H1 (cell line): Measurements from ENCODE around the gene VCP. TPM values are rescaled to one million over a fixed set of nuclear protein-coding genes. Genes with fewer than 3 reads are reported as not detected.

ENCODE experiments used
- CTCF ChIA-PET: fragments of 300-600 bp; sonication (Branson Sonifier 250); formaldehyde crosslinking; loops from one replicate; lab custom pipeline; 2021; ENCODE audit not compliant: partially characterized antibody; lab: Charles Lee
- POLR2A ChIA-PET: fragments of 300-600 bp; sonication (Branson Sonifier 250); formaldehyde crosslinking; loops from one replicate; lab custom pipeline; 2021; ENCODE audit warnings: inconsistent platforms; ENCODE audit not compliant: partially characterized antibody; lab: Charles Lee
- DNase-seq, 2 experiments: peaks; one replicate each; pipeline versions ENCODE4 v3.0.0 to v3.0.0-alpha.2; 2010 to 2022; ENCODE audit warnings: low spot score in 2 of 2, low read depth in 1 of 2, mixed read lengths in 1 of 2
- FAIRE-seq: peaks from 2 replicates; lab custom pipeline; 2011; peaks lifted over from hg19 to GRCh38; lab: Jason Lieb, UNC
- H2AFZ ChIP-seq: 2 replicates; pipeline ENCODE4 v1.8.1; 2012; ENCODE audit warnings: low read length, inconsistent platforms
- H2AK5ac ChIP-seq: 2 replicates; pipeline ENCODE4 v1.6.1; 2013; ENCODE audit warnings: low read depth, low read length
- H2BK120ac ChIP-seq: replicated peaks from 2 replicates; pipeline ENCODE3; 2013; ENCODE audit warnings: low read depth, low read length, inconsistent platforms
- H2BK12ac ChIP-seq: 2 replicates; pipeline ENCODE4 v1.6.1; 2013; ENCODE audit warnings: low read depth, low read length
- H2BK15ac ChIP-seq: 2 replicates; pipeline ENCODE4 v1.6.1; 2013; ENCODE audit warnings: low read length
- H2BK20ac ChIP-seq: 2 replicates; pipeline ENCODE4 v1.6.1; 2013; ENCODE audit warnings: low read length
- H2BK5ac ChIP-seq: 2 replicates; pipeline ENCODE4 v1.6.1; 2013; ENCODE audit warnings: low read depth, low read length
- H3K14ac ChIP-seq: 2 replicates; pipeline ENCODE4 v1.6.1; 2013; ENCODE audit warnings: inconsistent platforms; ENCODE audit not compliant: insufficient read length
- H3K18ac ChIP-seq: 2 replicates; pipeline ENCODE4 v1.6.1; 2013; ENCODE audit warnings: low read length; ENCODE audit errors: extremely low read depth
- H3K23ac ChIP-seq: 2 replicates; pipeline ENCODE4 v1.6.1; 2013; ENCODE audit warnings: inconsistent platforms; ENCODE audit not compliant: insufficient read length
- H3K23me2 ChIP-seq: 2 replicates; pipeline ENCODE4 v1.6.1; 2013; ENCODE audit warnings: low read depth, low read length
- H3K27ac ChIP-seq: 2 replicates; pipeline ENCODE4 v1.6.1; 2011; ENCODE audit warnings: low read depth, low read length, inconsistent platforms
- H3K27me3 ChIP-seq, 4 experiments: replicated peaks in 1 of 4; 1 replicate in 1 of 4; 2 replicates in 3 of 4; pipeline versions ENCODE4 v1.6.1 to v1.8.1; 2011 to 2013; ENCODE audit warnings: low read length in 3 of 4, mild to moderate bottlenecking in 3 of 4, inconsistent platforms in 2 of 4, mixed read lengths in 2 of 4, moderate library complexity in 1 of 4; ENCODE audit not compliant: control insufficient read depth in 3 of 4, insufficient read depth in 3 of 4; ENCODE audit errors: extremely low read depth in 1 of 4
- H3K36me3 ChIP-seq, 4 experiments: 2 replicates each; pipeline versions ENCODE4 v1.6.1 to v1.8.1; 2011 to 2013; ENCODE audit warnings: mild to moderate bottlenecking in 4 of 4, low read length in 3 of 4, moderate library complexity in 2 of 4, control low read depth in 1 of 4, inconsistent platforms in 1 of 4; ENCODE audit not compliant: insufficient read depth in 4 of 4, control insufficient read depth in 2 of 4
- H3K4ac ChIP-seq: replicated peaks from 2 replicates; pipeline ENCODE3; 2013; ENCODE audit warnings: low read length, low read depth, mixed read lengths, inconsistent platforms; ENCODE audit not compliant: insufficient read length
- H3K4me1 ChIP-seq, 4 experiments: replicated peaks in 1 of 4; 1 replicate in 1 of 4; 2 replicates in 3 of 4; pipeline versions ENCODE4 v1.6.1 to v1.8.1; 2011 to 2013; ENCODE audit warnings: low read length in 3 of 4, inconsistent platforms in 2 of 4, mixed read lengths in 1 of 4; ENCODE audit not compliant: insufficient read depth in 4 of 4, control insufficient read depth in 3 of 4
- H3K4me2 ChIP-seq, 2 experiments: 2 replicates each; pipeline versions ENCODE4 v1.6.1 to v1.8.1; 2011 to 2013; ENCODE audit warnings: low read depth in 2 of 2, low read length in 2 of 2, control low read depth in 1 of 2, inconsistent platforms in 1 of 2, mild to moderate bottlenecking in 1 of 2; ENCODE audit not compliant: insufficient read depth in 1 of 2
- H3K4me3 ChIP-seq, 4 experiments: fragments of 200-600, 300-600 bp in 1 of 4; sonication (generic), shearing (Covaris generic), sonication (Bioruptor Twin) in 1 of 4; 2 replicates each; pipeline versions ENCODE4 v1.5.1 to v1.8.1; 2011 to 2016; ENCODE audit warnings: low read length in 4 of 4, low read depth in 3 of 4, control low read depth in 2 of 4, inconsistent platforms in 2 of 4, mild to moderate bottlenecking in 2 of 4, mixed read lengths in 1 of 4, moderate library complexity in 1 of 4; ENCODE audit not compliant: insufficient read depth in 2 of 4; ENCODE audit errors: extremely low read depth in 1 of 4
- H3K56ac ChIP-seq: replicated peaks from 2 replicates; pipeline ENCODE3; 2013; ENCODE audit warnings: low read depth, mild to moderate bottlenecking, mixed read lengths, low read length, inconsistent platforms; ENCODE audit not compliant: insufficient read length
- H3K79me1 ChIP-seq: 2 replicates; pipeline ENCODE4 v1.6.1; 2013; ENCODE audit warnings: low read depth, low read length, control low read depth
- H3K79me2 ChIP-seq, 2 experiments: 2 replicates each; pipeline versions ENCODE4 v1.6.1 to v1.8.1; 2012 to 2013; ENCODE audit warnings: low read length in 2 of 2, mild to moderate bottlenecking in 2 of 2, inconsistent platforms in 1 of 2; ENCODE audit not compliant: insufficient read depth in 2 of 2, control insufficient read depth in 1 of 2
- H3K9ac ChIP-seq, 4 experiments: replicated peaks in 1 of 4; 1 replicate in 1 of 4; 2 replicates in 3 of 4; pipeline versions ENCODE4 v1.6.1 to v1.8.1; 2011 to 2013; ENCODE audit warnings: low read depth in 3 of 4, low read length in 3 of 4, control low read depth in 2 of 4, mild to moderate bottlenecking in 2 of 4, moderate library complexity in 2 of 4, inconsistent platforms in 1 of 4; ENCODE audit errors: extremely low read depth in 1 of 4
- H3K9me3 ChIP-seq, 2 experiments: 2 replicates each; pipeline versions ENCODE4 v1.6.1 to v1.8.1; 2012 to 2013; ENCODE audit warnings: mild to moderate bottlenecking in 2 of 2, moderate library complexity in 2 of 2, control low read depth in 1 of 2, inconsistent platforms in 1 of 2, low read depth in 1 of 2, low read length in 1 of 2, mixed read lengths in 1 of 2; ENCODE audit not compliant: insufficient read depth in 2 of 2
- H4K20me1 ChIP-seq, 2 experiments: replicated peaks in 1 of 2; 2 replicates each; pipeline versions ENCODE3 to v1.8.1; 2011 to 2013; ENCODE audit warnings: inconsistent platforms in 2 of 2, low read length in 2 of 2, mild to moderate bottlenecking in 1 of 2; ENCODE audit not compliant: insufficient read depth in 2 of 2, control insufficient read depth in 1 of 2
- H4K5ac ChIP-seq: 2 replicates; pipeline ENCODE4 v1.6.1; 2013; ENCODE audit warnings: low read length, low read depth, mixed read lengths, inconsistent platforms; ENCODE audit not compliant: insufficient read length
- H4K8ac ChIP-seq: 2 replicates; pipeline ENCODE4 v1.8.0; 2013; ENCODE audit warnings: mild to moderate bottlenecking, moderate library complexity, low read length, inconsistent platforms; ENCODE audit not compliant: insufficient read depth; ENCODE audit errors: extremely low read depth
- H4K91ac ChIP-seq: replicated peaks from 2 replicates; pipeline ENCODE3; 2013; ENCODE audit warnings: low read length, mixed read lengths, inconsistent platforms; ENCODE audit not compliant: insufficient read length
- POLR2A ChIP-seq, 2 experiments: IDR thresholded peaks; 1 replicate in 1 of 2; 2 replicates in 1 of 2; pipeline ENCODE4 v1.6.1; 2011; ENCODE audit warnings: low read depth in 2 of 2, low read length in 2 of 2, mild to moderate bottlenecking in 2 of 2; ENCODE audit errors: control extremely low read depth in 1 of 2
- WGBS, 2 experiments: shearing (Covaris generic) in 1 of 2; methylation state at CpG; one replicate each; pipeline versions ENCODE4 v1.1.6 to v1.1.7; 2013 to 2015; ENCODE audit warnings: low lambda C conversion rate in 2 of 2, mixed read lengths in 2 of 2, inconsistent platforms in 1 of 2, low coverage in 1 of 2, missing lambda C conversion rate in 1 of 2; ENCODE audit not compliant: insufficient replicate concordance in 2 of 2, insufficient coverage in 1 of 2, insufficient read length in 1 of 2; ENCODE audit errors: extremely low coverage in 1 of 2, missing lambda C conversion rate in 1 of 2; 5-methylcytosine and 5-hydroxymethylcytosine counted together
- polyA plus RNA-seq, 7 experiments: library from polyadenylated mRNA; depleted of rRNA in 3 of 7; stranded (reverse) in 5 of 7; unstranded in 2 of 7; fragments of >200 nt in 5 of 7; fragments of 200-250 nt in 2 of 7; gene quantifications; 1 replicate in 5 of 7; 2 replicates in 1 of 7; 4 replicates in 1 of 7; pipeline versions ENCODE4 v1.2.1 to v1.2.3, GENCODE V29; 2011 to 2013; ENCODE audit warnings: missing spikeins in 2 of 7, mixed read lengths in 2 of 7
- total RNA-seq: library from RNA; stranded (reverse); fragmentation: NEBNext Ultra II Directional; extraction: Animal tissue kit (Norgen Biotek cat#: 25700); gene quantifications from 2 replicates; pipeline ENCODE4 v1.2.1, GENCODE V29; 2021

Gene VCP
- total and polyA plus RNA-seq, 2 of the 8 experiments (the other 6 are each of a cell fraction or from before 2014, with no cell fraction given): 173 to 375 TPM

DNA sequence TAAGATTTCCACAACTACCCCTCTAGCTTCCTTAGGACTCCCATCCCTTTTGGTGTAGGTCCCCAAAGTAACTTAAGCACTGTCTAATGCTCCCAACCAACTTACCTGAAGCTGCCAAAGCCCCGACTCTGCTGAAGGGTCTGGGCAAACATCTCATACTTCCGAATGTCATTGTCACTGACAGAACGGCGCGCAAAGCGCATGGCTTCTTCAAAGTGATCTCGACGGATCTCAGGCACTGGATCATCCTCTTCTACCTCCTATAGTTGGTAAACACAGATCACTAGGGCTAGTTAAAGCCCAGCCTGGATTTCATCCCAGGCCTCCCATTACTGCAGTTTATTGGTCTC lies 15.2 kb downstream of the VCP start:
- H2BK20ac ChIP-seq: no peak overlapping the region
- H3K4me3 ChIP-seq: no peak overlapping the region
- no peak overlapping the region for H2BK120ac ChIP-seq
- H4K8ac ChIP-seq: no peak overlapping the region
- H3K36me3 ChIP-seq: peaks cover 58 to 76% (median 67%) of the 10 kb centered on the region in 4 experiments
- H3K23ac ChIP-seq: no peak overlapping the region
- no peak overlapping the region for H3K27ac ChIP-seq
- no peak overlapping the region for H2AFZ ChIP-seq
- no peaks in the 10 kb centered on the region; the same call in 1 of the 2 replicates for H3K79me1 ChIP-seq
- ChIA-PET POLR2A (interaction anchor here (0.8 to 5.2 kb wide), 4 partner anchors 12 to 30 kb away, joined by 4 to 43 read pairs (median 5); partner anchors contain the start of gene VCP), CTCF (interaction anchor here (0.9 to 1.3 kb wide), 3 partner anchors 12 to 158 kb away, joined by 3 read pairs; no protein-coding TSS in a partner anchor)
- no peak overlapping the region for H3K4ac ChIP-seq
- no peak overlapping the region for H3K18ac ChIP-seq
- H4K91ac ChIP-seq: no peak overlapping the region
- no peak overlapping the region for H2AK5ac ChIP-seq
- H3K9me3 ChIP-seq: no peaks in the 10 kb centered on the region; a peak in 1 of 4 replicates
- no peak overlapping the region for H3K4me2 ChIP-seq
- H3K79me2 ChIP-seq: no peaks in the 10 kb centered on the region
- no peak overlapping the region for H3K9ac ChIP-seq
- 97% methylated on average over 8 of the region's 8 CpGs; no CpG with 5 or more reads in 1 of the 2 experiments for WGBS, 2 experiments
- no peaks in the 10 kb centered on the region for H3K23me2 ChIP-seq
- H2BK5ac ChIP-seq: no peak overlapping the region
- no peak overlapping the region for H2BK15ac ChIP-seq
- H3K4me1 ChIP-seq: no peaks in the 10 kb centered on the region
- peaks cover 5 to 18% of the 10 kb centered on the region in 2 experiments for H4K20me1 ChIP-seq
- H3K27me3 ChIP-seq: no peaks in the 10 kb centered on the region
- DNase-seq: no peak
- no peak overlapping the region for H3K14ac ChIP-seq
- H4K5ac ChIP-seq: no peak overlapping the region
- no peak overlapping the region for H2BK12ac ChIP-seq
- no peak for FAIRE-seq
- H3K56ac ChIP-seq: no peak overlapping the region
- peak in 1 of 2 experiments; percentile 19; a peak in 1 of 3 replicates for TF ChIP-seq POLR2A (IDR thresholded peaks at IDR 0.05; ENCODE audit: control extremely low read depth in 1 of 2, low read depth in 2 of 2, low read length in 2 of 2)
